Activated CD4-positive, alpha-beta T cell treated with anti-CD3 and anti-CD28 coated beads for 48 hours (primary cell): ENCODE data around the gene NBEAL2.
"Not testable (repeated sequence)": the region's sequence is repeated elsewhere in the genome, so short reads cannot be mapped to it uniquely, and the experiment has no call there.

Experiments used
- DNase-seq: peaks from one replicate; pipeline ENCODE4 v3.0.0-alpha.2; 2020

NBEAL2 gene

DNA sequence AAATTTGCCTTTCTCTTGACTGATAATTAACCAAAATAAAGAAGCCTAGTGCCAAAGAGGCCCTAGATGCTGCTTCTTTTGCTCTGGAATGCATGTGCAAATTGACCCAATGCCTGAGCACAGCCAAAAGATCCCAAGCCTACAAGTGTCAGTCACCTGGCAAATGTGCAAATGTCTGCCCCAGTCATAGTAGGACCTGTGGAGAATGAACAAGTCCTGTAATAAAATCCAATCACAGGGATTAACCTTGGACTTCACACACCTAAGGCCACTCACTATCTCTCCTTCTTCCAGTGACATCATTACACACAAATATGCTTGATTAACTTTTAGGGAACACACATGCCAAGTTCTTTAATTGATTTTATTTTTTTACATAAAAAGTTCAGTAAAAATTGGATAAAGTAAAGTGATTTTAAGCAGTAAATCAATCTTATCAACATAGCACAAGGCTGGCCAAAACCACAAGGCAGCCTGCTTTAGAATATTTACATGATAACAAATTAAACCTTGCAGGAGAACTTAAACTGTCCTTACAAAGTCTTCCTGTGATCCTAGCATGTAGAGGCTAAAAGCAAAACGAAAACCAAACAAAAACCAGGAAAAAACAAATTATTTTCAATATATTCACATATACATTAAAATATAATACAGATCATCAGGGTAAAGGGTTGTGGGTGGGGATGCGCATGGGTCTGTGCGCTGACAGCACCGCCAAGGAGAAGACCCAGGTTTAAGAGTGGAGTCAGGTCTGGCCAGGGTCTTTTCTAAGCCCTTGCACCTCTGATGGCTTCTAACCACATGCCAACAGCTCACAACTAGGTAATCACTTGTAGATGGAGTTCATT lies 36.8 kb downstream of the NBEAL2 start:
- DNase-seq: no peak

- DNase-seq: peak; percentile 49
These were observed 37.5 kb downstream of the NBEAL2 start for GRCh38 chr3:47016934-47017435.

GRCh38 chr3:47017504-47018268 lies 38.2 kb downstream of the NBEAL2 start:
- DNase-seq: no peak

- DNase-seq: no peak
These were observed 38.8 kb downstream of the NBEAL2 start for GRCh38 chr3:47018269-47018611.

GRCh38 chr3:47019201-47019600 lies 39.7 kb downstream of the NBEAL2 start:
- DNase-seq: peak; percentile 52

DNA sequence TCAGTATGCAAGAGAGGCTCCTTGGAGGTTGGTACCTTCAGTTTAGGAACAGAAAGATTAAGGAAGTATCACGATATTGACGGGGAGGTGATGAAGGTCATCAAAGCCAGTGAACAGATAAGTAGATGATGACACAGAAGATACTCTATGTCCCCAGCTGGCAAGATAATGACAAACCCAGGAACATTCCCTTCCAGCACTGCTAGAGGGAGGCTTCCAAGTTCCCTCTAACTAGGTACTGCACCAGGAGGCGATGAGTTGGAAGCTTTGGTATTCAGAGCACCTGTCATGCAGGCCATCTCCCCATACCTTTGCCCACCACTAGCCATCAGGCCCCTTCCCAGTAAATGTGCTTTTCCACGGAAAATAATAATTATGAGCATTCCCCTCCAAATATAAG lies 40.8 kb downstream of the NBEAL2 start:
- no peak for DNase-seq

- no peak for DNase-seq
These were observed 43.2 kb downstream of the NBEAL2 start for GRCh38 chr3:47022641-47023071.

DNA sequence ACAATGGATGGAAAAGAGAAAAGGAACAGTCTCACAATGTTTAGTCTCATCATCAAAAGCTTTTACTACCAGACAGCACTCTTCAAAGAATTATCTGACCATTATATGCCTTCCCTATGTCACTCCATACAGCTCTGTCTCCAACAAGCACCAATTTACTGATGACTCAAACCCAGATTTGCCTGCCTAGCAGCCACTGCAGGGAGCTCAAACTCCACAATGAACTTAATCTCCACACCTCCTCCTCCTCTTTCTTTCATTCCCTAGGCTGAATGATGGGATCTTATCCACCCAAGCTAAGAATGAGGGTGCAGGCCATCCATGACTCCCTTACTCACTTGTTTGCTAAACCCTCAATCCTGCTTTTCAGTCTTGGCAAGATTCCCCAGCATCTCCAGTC lies 45.5 kb downstream of the NBEAL2 start:
- no peak for DNase-seq

DNA sequence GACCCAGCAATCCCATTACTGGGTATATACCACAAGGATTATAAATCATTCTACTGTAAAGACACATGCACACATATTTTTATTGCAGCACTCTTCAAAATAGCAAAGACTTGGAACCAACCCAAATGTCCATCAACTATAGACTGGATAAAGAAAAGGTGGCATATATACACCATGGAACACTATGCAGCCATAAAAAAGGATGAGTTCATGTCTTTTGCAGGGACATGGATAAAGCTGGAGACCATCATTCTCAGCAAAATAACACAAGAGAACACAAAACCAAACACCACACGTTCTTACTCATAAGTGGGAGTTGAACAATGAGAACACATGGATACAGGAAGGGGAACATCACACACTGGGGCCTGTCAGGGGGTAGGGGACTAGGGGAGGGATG lies 47.0 kb downstream of the NBEAL2 start:
- not testable (repeated sequence) for DNase-seq

DNA sequence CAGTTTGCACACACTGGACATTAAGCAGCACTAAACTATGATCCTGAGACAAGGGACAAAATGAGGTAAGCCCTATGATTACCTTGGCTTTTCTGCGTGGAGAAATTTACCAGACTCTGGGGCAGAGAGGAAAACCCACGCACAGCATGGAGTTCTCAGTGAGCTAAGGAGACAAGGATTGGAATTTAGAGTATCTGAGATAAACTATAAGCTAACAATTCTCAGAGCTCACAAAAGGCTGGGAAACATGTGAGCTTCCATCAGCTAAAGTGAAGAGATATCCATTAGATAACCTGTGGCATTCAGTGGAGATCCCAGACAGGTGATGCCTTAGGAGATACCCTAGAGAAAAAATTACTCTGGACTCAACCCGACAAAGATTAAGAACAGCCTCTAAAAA lies 48.7 kb downstream of the NBEAL2 start:
- no peak for DNase-seq

- no peak for DNase-seq
These were observed 49.2 kb downstream of the NBEAL2 start for GRCh38 chr3:47028667-47029066.

GRCh38 chr3:47031041-47031440 lies 51.6 kb downstream of the NBEAL2 start:
- not testable (repeated sequence) for DNase-seq

DNA sequence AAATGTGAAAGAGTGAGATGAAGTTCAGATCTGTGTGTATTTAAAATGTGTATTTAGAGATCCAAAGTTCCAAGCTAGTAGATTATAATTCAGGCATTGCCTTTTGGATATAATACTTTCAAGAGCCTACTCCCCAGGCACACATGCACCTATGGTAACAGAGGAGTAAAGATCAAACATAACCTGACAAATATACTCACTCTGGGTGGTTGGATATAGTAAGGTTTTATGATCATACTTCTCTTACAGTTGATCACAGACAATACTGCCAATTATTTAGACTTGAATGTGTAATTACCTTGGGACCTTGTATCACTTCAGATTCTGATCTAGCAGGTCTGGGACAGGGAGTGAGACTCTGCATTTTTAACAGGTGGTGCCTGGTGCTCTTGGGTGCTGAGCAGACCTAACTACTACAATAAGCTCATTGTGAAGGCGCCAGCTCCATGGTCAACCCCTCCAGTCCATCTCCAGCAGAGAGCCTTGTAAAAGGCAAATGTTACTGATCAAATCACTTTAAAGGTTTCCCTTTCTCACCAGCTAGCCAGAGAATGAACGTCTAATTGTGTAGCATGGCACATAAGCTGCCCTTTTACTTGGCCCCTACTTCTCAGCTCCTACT lies 55.5 kb downstream of the NBEAL2 start:
- no peak for DNase-seq

DNA sequence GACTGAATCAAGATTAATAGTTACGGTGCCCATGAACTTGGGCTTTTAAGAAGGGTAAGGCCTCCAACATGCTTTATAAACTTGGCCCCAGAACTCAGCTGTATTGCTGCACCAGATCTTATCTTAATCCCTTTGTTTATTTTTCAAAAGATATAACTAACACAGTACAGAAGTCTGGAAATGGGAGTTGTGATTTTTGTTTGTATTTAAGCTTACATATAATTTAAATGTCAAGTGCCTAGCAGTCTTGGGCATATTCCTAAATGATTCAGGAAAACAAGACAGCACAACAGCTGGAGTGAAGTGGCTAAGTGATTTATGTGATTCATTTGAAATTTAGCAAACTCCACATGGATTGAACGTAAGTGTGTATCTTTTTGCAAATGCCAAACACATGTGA lies 56.2 kb downstream of the NBEAL2 start:
- no peak for DNase-seq

DNA sequence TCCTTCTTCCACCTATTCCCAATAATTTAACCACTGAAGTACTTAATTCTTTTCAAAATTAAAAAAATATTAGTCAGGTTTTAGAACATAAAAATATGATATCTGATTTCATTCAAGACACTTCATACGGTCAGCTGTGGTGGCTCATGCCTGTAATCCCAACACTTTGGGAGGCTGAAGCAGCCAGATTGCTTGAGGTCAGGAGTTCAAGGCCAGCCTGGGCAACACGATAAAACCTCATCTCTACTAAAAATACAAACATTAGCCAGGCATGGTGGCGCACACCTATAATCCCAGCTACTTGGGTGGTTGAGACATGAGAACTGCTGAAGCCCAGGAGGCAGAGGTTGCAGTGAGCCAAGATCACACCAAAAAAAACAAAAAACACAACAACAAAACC lies 56.7 kb downstream of the NBEAL2 start:
- DNase-seq: no peak

- not testable (repeated sequence) for DNase-seq
These were observed 57.8 kb downstream of the NBEAL2 start for GRCh38 chr3:47037302-47037701.

- DNase-seq: no peak
These were observed 61.6 kb downstream of the NBEAL2 start for GRCh38 chr3:47041114-47041513.

- DNase-seq: no peak
These were observed 62.8 kb downstream of the NBEAL2 start for GRCh38 chr3:47042231-47042791.

DNA sequence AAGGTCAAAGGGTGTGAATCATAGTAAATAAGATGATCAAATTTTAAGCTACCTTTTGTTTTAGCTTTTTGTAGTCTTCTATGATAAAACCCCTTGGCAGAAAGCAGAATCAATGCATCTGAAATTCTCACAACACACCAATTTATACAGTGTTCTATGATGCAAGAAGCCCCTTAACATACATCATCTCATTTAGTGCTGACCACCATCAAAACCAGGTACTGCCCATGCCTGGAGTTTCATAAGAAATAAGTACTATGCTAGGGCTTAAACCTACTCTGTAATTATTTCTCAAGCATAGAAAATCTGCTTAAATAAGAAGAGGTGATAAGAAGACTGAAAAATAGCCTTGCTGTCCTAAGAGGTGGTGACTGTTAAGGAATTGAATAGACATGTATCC lies 67.6 kb downstream of the NBEAL2 start:
- no peak for DNase-seq

- DNase-seq: no peak
These were observed 68.2 kb downstream of the NBEAL2 start for GRCh38 chr3:47047673-47048072.

- DNase-seq: no peak
These were observed 74.9 kb downstream of the NBEAL2 start for GRCh38 chr3:47054412-47054811.

DNA sequence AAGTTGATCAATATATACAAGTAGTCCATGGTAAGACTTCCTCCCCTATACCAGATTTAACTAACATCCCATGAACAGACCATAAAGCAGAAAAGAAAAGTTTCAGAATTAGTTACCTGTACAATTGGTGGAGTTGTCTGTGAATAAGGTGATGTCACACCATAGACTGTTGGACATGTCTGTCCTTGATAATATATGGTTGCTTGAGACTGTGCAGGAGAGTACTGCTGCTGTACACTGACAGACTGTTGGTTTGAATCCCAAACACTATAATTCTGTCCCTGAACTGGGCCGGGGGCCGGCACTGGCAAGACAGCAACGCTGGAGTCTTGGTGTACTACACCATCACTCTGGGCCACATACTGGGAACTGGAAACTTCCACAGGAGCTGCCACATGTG lies 77.2 kb downstream of the NBEAL2 start:
- no peak for DNase-seq

DNA sequence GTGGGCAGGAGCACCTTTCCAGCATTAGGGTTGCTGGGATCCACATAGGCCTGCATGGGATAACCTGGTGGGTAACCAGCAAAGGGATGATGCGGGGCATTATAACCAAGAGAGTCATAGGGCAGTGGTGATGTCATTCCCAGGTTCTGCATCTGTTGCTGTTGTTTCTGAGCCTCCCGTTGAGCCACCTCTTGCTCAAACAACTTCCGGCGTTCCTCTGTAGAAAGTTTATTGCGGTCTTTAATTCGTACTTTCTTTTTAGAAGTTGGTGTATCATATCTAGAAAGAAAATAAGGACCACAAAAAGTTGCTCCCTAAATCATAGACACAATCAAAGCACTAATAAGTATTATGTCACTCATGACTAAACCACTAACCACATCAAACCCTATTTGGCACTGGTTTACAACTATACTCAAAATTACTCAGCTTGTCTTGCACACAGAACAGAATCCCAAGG lies 77.8 kb downstream of the NBEAL2 start:
- peak; percentile 59 for DNase-seq
